NCI-H226 (cell line): Measurements from ENCODE around the gene NCS1.
"Not testable (repeated sequence)": the region's sequence is repeated elsewhere in the genome, so short reads cannot be mapped to it uniquely, and the experiment has no call there.

ENCODE experiments used
- DNase-seq: peaks from one replicate; pipeline ENCODE4 v3.0.0-alpha.2; 2015

NCS1 gene

GRCh38 chr9:130240410-130241197, 68.4 kb downstream of the NCS1 start:
- DNase-seq = peak; percentile 66

DNA sequence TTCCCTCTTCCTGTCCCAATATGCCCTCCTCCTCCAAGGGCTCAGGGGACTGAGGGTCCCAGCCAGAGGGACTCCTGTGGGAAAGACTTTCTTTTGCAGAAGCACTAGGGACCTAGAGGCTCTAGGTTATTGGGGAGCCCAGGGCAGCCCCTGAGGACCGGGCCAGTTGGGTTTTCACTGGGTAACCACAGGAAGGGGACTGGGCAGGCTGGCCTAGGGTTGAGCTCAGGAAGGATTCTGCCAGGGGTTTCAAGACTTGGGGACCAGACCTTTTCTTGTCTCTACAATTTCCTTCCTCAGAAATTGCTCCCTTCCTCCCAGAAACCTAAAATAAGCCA, 69.0 kb downstream of the NCS1 start:
- no peak for DNase-seq

GRCh38 chr9:130242270-130243014, 70.2 kb downstream of the NCS1 start:
- no peak for DNase-seq

GRCh38 chr9:130243015-130243881, 71.0 kb downstream of the NCS1 start:
- peak; percentile 31 for DNase-seq

GRCh38 chr9:130243882-130244170, 71.6 kb downstream of the NCS1 start:
- no peak for DNase-seq

DNA sequence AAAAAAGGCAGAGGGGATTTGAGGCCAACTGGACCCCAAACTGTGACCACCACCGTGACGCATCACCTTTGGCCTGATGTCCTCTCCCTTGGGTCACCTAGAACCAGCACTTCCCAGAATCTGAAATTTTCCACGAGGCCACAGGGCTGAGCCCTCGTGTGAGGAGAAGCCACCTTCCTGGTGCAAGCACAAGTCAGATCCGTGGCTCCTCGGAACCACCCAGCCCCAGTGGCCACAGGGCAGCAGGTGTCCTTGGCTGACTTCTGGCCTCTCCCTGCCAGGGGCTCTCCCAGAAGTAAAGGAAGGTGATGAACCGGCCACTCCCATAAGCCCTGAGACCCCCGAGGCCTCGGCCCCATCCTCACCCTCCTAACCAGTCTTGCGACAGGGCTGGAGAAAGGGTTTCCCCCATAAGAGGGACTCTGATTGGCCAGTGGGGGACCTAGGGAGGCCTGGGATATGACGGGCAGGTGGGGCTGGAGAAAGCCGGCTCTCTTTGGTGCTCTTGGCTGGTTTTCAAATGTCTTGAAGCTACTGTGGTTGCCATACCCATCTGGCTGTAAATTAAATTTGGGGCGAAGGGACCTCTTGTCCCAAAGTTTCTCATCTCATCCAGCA, 72.5 kb downstream of the NCS1 start:
- no peak for DNase-seq

GRCh38 chr9:130245474-130245873, 73.3 kb downstream of the NCS1 start:
- DNase-seq = no peak

- DNase-seq = no peak
Measured at GRCh38 chr9:130246126-130246525, 73.9 kb downstream of the NCS1 start.

DNA sequence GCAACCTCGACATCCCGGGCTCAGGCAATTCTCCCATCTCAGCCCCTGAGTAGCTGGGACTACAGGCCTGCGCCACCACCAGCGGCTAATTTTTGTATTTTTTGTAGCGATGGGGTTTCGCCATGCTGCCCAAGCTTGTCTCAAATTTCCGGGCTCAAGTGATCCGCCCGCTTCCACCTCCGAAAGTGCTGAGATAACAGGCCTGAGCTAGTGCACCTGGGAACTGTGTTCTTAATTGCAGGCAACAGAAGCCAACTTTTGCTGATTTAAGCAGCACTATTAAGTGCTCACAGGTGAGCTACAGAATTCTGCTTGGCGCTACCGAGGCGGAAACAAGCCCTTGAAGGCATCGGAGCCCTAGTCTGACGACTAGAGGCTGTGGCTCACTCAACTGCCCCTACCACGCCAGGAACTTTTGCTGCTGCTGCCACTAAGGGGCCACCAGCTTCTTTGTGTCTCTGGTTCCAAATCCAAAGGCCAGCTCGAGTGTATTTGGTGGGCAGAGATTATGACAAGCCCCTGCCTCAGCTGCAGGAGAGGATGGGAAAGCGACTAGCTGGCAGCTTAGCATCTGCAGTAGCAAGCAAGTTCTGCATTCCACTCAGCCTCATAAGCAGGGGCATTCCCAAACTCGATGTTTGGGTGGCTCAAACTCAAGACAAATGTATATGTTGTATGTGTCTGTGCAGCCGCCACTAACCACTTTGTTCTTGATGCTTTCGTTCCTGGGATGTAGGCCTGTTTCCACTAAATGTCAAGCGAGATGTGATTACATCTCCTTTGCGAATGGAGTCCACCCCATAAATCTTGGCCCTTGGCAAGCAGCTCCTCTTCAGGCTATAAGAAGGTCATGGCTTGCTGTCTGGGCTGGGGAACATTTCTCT, 82.8 kb downstream of the NCS1 start:
- DNase-seq = no peak

DNA sequence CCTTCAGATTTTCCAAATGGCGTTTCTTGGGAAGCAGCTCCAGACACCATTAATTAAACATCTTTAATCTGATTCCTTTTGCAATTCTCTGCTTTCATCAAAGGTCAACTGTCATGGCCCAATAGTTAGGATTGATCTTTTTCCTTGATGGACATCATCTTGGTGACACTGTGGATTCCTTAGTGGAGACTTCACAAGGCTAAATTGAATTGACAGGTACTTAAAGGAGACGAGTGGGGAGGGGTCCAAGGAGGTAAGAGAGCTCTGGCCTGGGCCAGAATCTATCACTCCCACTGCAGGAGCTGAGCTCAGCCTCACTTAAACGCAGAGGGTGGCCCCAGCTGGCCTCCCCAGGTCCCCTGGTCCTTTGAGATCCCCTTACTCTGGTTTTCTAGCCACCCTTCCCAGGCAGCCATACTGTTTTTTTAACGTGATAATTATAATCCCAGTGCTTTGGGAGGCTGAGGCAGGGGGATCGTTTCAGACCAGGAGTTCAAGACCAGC, 83.5 kb downstream of the NCS1 start:
- DNase-seq = no peak

GRCh38 chr9:130256644-130257043, 84.4 kb downstream of the NCS1 start:
- no peak for DNase-seq

DNA sequence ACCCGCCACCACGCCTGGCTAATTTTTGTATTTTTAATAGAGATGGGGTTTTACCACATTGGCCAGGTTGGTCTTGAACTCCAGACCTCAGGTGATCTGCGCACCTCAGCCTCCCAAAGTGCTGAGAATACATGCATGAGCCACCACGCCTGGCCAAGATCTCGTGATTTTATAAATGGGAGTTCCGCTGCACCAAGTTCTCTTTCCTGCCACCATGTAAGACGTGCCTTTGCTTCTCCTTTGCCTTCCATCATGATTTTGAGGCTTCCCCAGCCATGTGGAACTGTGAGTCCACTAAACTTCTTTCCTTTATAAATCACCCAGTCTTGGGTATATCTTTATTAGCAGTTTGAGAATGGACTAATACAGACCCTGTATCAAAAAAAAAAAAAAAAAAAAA, 85.9 kb downstream of the NCS1 start:
- not testable (repeated sequence) for DNase-seq

DNA sequence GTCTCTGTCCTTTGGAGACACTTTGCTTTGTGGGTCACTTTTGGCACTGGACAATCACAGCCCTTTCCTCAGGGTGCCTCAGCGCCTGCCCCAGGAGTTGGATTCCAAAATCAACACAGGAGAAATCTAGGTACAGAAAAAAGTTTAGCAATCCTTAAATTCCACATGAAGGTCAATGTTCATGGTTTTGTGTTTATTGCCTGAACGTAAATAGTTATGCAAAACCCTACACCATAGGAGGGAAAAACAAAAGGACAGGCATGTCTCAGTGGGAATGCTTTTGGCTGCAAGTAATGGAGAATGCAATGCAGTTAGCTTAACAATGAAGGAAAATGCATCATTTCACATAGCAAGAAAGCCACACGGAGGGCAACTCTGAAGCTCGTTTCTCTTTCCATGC, 86.8 kb downstream of the NCS1 start:
- no peak for DNase-seq

GRCh38 chr9:130260816-130261765, 88.9 kb downstream of the NCS1 start:
- DNase-seq = no peak

- DNase-seq = no peak
Measured at GRCh38 chr9:130262061-130262745, 90.0 kb downstream of the NCS1 start.

GRCh38 chr9:130262771-130263170, 90.6 kb downstream of the NCS1 start:
- DNase-seq = no peak

DNA sequence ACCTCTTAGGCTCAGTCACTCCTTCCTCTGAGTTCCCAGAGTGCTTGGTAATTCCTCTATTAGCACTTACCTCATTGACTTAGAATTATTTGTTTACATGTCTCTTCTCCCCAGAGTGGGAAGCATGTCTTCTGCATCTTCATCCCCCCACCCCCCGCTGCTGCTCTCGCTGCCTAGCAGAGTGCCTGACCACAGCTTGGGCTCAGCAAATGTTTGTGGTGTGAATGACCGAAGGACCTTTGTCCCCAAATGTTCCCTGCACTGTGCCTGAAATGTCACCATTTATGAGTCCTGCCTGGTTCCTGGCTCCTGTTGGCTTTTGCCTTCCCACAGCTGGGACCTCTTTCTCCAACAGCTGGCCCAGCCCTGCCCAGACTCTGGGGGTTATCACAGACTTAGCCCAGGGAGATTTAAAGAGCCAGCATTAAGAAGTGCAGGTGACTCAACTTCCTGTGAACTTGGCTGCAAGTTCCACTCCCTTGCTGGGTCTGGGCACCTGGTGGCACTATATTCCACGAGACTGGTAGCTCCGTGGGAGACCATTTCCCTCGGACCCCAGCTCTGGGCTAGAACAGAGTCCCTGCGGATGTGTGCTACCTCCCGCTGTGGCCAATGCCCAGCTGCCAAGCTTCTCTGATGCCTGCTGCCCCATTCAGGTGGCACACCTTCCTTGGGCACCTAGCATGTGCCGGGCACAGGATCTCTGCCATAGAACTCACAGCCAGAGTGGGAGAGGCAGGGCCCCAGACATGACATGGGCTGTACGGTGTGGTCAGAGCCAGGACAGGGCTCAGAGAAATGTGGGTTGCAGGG, 91.6 kb downstream of the NCS1 start:
- peak; percentile 24 for DNase-seq

DNA sequence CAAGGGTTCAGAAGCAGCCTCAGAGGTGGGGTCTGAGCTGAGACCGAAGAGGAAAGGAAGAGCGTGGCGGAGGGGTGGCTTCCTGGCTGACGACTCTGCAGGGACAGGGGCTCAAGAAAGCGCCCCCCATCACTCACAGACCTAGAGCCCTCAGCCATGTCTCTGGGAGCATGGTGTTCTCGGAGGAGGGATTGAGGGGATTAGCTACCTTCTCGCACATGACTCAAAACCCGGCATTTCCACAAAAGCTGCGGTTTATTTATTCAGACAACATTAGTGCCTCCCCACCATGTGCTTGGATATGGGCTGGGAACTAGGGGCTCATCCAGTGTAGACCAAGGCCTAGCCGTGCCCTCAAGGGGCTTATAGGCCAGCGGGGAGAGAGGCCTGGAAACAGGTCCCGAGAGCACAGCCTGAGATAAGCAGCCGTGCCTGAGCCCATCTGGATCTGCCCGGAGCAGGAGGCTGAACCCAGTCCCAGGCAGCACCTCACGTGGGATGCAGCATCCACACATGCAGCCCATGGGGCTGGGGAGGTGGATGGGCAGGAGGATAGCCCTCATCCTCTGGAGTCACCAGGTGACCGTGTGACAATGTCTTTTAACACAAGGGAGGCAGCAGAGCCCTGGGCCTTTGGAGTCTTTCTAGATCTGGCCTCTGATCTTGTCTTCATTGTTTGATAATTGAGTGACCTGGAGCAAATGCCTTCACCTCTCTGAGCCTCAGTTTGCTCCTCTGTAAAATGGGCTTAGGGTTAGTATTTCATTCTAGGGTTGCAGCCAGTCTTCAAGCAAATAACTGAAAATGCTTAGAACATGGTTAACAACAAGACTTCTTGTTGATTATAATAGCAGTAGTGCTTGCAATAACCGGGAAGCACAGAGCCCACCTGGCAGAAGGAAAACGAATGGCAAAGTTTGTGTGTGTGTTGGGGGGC, 92.5 kb downstream of the NCS1 start:
- DNase-seq = no peak
